Naive B cell (primary cell): ENCODE results near the gene ADAM11. TPM values are rescaled to one million over a fixed set of nuclear protein-coding genes. Genes with fewer than 3 reads are reported as not detected.

ENCODE experiments used
- ATAC-seq, 2 donors: fragments of 150-1000 bp; cut with Tn5 transposase; 2 replicates each; pipeline ENCODE4 v1.10.0; 2021; ENCODE audit warnings: low read depth in 2 of 2, mild to moderate bottlenecking in 2 of 2, moderate library complexity in 2 of 2
- DNase-seq: peaks from one replicate; pipeline ENCODE4 v3.0.0; 2022
- H3K27ac Mint-ChIP-seq, 6 donors: one replicate each; pipeline ENCODE4 v1.8.0; 2020 to 2022; ENCODE audit warnings: mild to moderate bottlenecking in 6 of 6, mixed read lengths in 6 of 6, moderate library complexity in 5 of 6, inconsistent platforms in 2 of 6
- H3K27me3 Mint-ChIP-seq, 3 donors: one replicate each; pipeline ENCODE4 v1.8.0; 2021 to 2022; ENCODE audit warnings: mixed read lengths in 3 of 3, mild to moderate bottlenecking in 1 of 3
- H3K36me3 Mint-ChIP-seq, 2 donors: one replicate each; pipeline ENCODE4 v1.8.0; 2020 to 2022; ENCODE audit warnings: mixed read lengths in 2 of 2, inconsistent platforms in 1 of 2, mild to moderate bottlenecking in 1 of 2
- H3K4me1 Mint-ChIP-seq, 3 donors: one replicate each; pipeline ENCODE4 v1.8.0; 2020 to 2022; ENCODE audit warnings: mixed read lengths in 3 of 3, inconsistent platforms in 1 of 3, mild to moderate bottlenecking in 1 of 3, moderate library complexity in 1 of 3
- H3K4me3 Mint-ChIP-seq, 8 donors: one replicate each; pipeline ENCODE4 v1.8.0; 2020 to 2022; ENCODE audit warnings: mild to moderate bottlenecking in 8 of 8, mixed read lengths in 8 of 8, moderate library complexity in 8 of 8, inconsistent platforms in 2 of 8
- H3K9me3 Mint-ChIP-seq, 7 donors: one replicate each; pipeline ENCODE4 v1.8.0; 2020 to 2022; ENCODE audit warnings: mixed read lengths in 7 of 7, mild to moderate bottlenecking in 5 of 7, inconsistent platforms in 2 of 7, moderate library complexity in 1 of 7
- polyA plus RNA-seq, 6 donors: library from polyadenylated mRNA; unstranded; fragments of 300-500 nt; fragmentation: Illumina TruSeq; gene quantifications; one replicate each; pipeline ENCODE4 v1.2.3, GENCODE V29; 2021; ENCODE audit warnings: low read depth in 6 of 6

ADAM11 gene
- polyA plus RNA-seq, 6 donors from 2014 or later = 0.13 TPM; not detected in 5

GRCh38 chr17:44774271-44775135 lies 15.7 kb downstream of the ADAM11 start:
- peak; percentile 44 to 53 for ATAC-seq
- H3K4me3 Mint-ChIP-seq = peak overlapping the region; percentile 82 to 96 (median 92)
- H3K27ac Mint-ChIP-seq = peak overlapping the region in 3 of 6 donors; percentile 62 to 87 (median 66)
- peaks cover 20 to 32% (median 22%) of the 10 kb centered on the region in 3 donors for H3K4me1 Mint-ChIP-seq
- peaks cover 0 to 42% (median 14%) of the 10 kb centered on the region in 3 donors for H3K27me3 Mint-ChIP-seq
- DNase-seq = peak; percentile 81
- no peaks in the 10 kb centered on the region for H3K9me3 Mint-ChIP-seq
- no peaks in the 10 kb centered on the region for H3K36me3 Mint-ChIP-seq

- Mint-ChIP-seq H3K27ac (peak overlapping the region in 3 of 6 donors; percentile 62 to 87 (median 66)), H3K9me3 (no peaks in the 10 kb centered on the region), H3K4me1 (peaks cover 22 to 36% (median 22%) of the 10 kb centered on the region in 3 donors), H3K4me3 (peak overlapping the region; percentile 82 to 96 (median 92)), H3K36me3 (no peaks in the 10 kb centered on the region), H3K27me3 (peaks cover 0 to 45% (median 19%) of the 10 kb centered on the region in 3 donors)
- DNase-seq (peak; percentile 92), ATAC-seq (peak; percentile 86 to 87)
These were observed 16.5 kb downstream of the ADAM11 start for GRCh38 chr17:44775136-44775837.

- Mint-ChIP-seq H3K27ac (peak overlapping the region in 3 of 6 donors; percentile 66 to 89 (median 84)), H3K27me3 (peaks cover 0 to 49% (median 19%) of the 10 kb centered on the region in 3 donors), H3K36me3 (no peaks in the 10 kb centered on the region), H3K9me3 (no peaks in the 10 kb centered on the region), H3K4me3 (peak overlapping the region; percentile 82 to 96 (median 92)), H3K4me1 (peaks cover 17 to 36% (median 22%) of the 10 kb centered on the region in 3 donors)
- ATAC-seq (peak in 1 of 2 donors; percentile 1), DNase-seq (no peak)
These were observed 17.2 kb downstream of the ADAM11 start for GRCh38 chr17:44775838-44776621.

- Mint-ChIP-seq H3K9me3 (no peaks in the 10 kb centered on the region), H3K27me3 (peaks cover 0 to 52% (median 19%) of the 10 kb centered on the region in 3 donors), H3K4me1 (peaks cover 17 to 36% (median 22%) of the 10 kb centered on the region in 3 donors), H3K36me3 (no peaks in the 10 kb centered on the region), H3K4me3 (peak overlapping the region; percentile 32 to 96 (median 84)), H3K27ac (peak overlapping the region in 1 of 6 donors; percentile 74)
- no peak for ATAC-seq
- no peak for DNase-seq
These were observed 18.0 kb downstream of the ADAM11 start for GRCh38 chr17:44776628-44777393.

- Mint-ChIP-seq H3K9me3 (no peaks in the 10 kb centered on the region), H3K27me3 (peaks cover 0 to 58% (median 27%) of the 10 kb centered on the region in 3 donors), H3K4me1 (peaks cover 17 to 36% (median 22%) of the 10 kb centered on the region in 3 donors), H3K36me3 (no peaks in the 10 kb centered on the region), H3K4me3 (peak overlapping the region in 5 of 8 donors; percentile 32 to 87 (median 56)), H3K27ac (peak overlapping the region in 1 of 6 donors; percentile 59)
- DNase-seq (no peak), ATAC-seq (no peak)
These were observed 18.9 kb downstream of the ADAM11 start for GRCh38 chr17:44777394-44778348.

- no peak for ATAC-seq
- Mint-ChIP-seq H3K36me3 (no peaks in the 10 kb centered on the region), H3K9me3 (no peaks in the 10 kb centered on the region), H3K27me3 (peaks cover 0 to 55% (median 21%) of the 10 kb centered on the region in 3 donors), H3K4me3 (peak overlapping the region in 7 of 8 donors; percentile 3 to 72 (median 65)), H3K4me1 (peaks cover 17 to 36% (median 22%) of the 10 kb centered on the region in 3 donors), H3K27ac (peak overlapping the region in 1 of 6 donors; percentile 37)
- DNase-seq = no peak
These were observed 19.9 kb downstream of the ADAM11 start for GRCh38 chr17:44778656-44779210.

GRCh38 chr17:44779211-44780025 lies 20.6 kb downstream of the ADAM11 start:
- Mint-ChIP-seq H3K36me3 (no peaks in the 10 kb centered on the region), H3K4me1 (peaks cover 17 to 36% (median 22%) of the 10 kb centered on the region in 3 donors), H3K27ac (peak overlapping the region in 3 of 6 donors; percentile 16 to 37 (median 30)), H3K27me3 (peaks cover 0 to 55% (median 19%) of the 10 kb centered on the region in 3 donors), H3K9me3 (no peaks in the 10 kb centered on the region), H3K4me3 (peak overlapping the region; percentile 9 to 72 (median 66))
- ATAC-seq (peak; percentile 24 to 39), DNase-seq (peak; percentile 72)

GRCh38 chr17:44780161-44780560 lies 21.4 kb downstream of the ADAM11 start:
- DNase-seq = no peak
- peak overlapping the region in 1 of 6 donors; percentile 16 for H3K27ac Mint-ChIP-seq
- peaks cover 15 to 30% (median 18%) of the 10 kb centered on the region in 3 donors for H3K4me1 Mint-ChIP-seq
- no peak for ATAC-seq
- H3K4me3 Mint-ChIP-seq = peak overlapping the region in 1 of 8 donors; percentile 1
- H3K9me3 Mint-ChIP-seq = no peaks in the 10 kb centered on the region
- H3K36me3 Mint-ChIP-seq = no peaks in the 10 kb centered on the region
- H3K27me3 Mint-ChIP-seq = peaks cover 0 to 55% (median 19%) of the 10 kb centered on the region in 3 donors

- DNase-seq = no peak
- no peak for ATAC-seq
- Mint-ChIP-seq H3K9me3 (no peaks in the 10 kb centered on the region), H3K36me3 (no peaks in the 10 kb centered on the region), H3K27me3 (peaks cover 0 to 55% (median 19%) of the 10 kb centered on the region in 3 donors), H3K4me1 (peaks cover 11 to 23% (median 11%) of the 10 kb centered on the region in 3 donors), H3K4me3 (no peak overlapping the region), H3K27ac (no peak overlapping the region)
These were observed 22.2 kb downstream of the ADAM11 start for GRCh38 chr17:44780845-44781480.
